GM12878 (cell line): ENCODE data around the gene THAP7. TPM values are rescaled to one million over a fixed set of nuclear protein-coding genes. Genes with fewer than 3 reads are reported as not detected.
"Not testable (repeated sequence)": the region's sequence is repeated elsewhere in the genome, so short reads cannot be mapped to it uniquely, and the experiment has no call there.

Experiments
- ATAC-seq: fragments of 200-7000 bp; cut with Tn5 transposase; 3 replicates; pipeline ENCODE4 v1.9.1; 2020; ENCODE audit warnings: mild to moderate bottlenecking, moderate library complexity
- BruUV-seq: library from RNA; stranded (reverse); fragments of 400-500 nt; replicated peaks from 2 replicates; lab custom pipeline; 2021; lab: Mats Ljungman, UMichigan
- CTCF ChIA-PET: fragments of 300-600 bp; sonication (Branson Sonifier 250); formaldehyde crosslinking; extraction: SDS; loops from one replicate; lab custom pipeline; 2021; ENCODE audit warnings: inconsistent platforms; lab: Yijun Ruan, JAX
- POLR2A ChIA-PET: fragments of 350-600 bp; formaldehyde crosslinking; extraction: SDS; loops from one replicate; lab custom pipeline; 2021; ENCODE audit warnings: inconsistent platforms; lab: Charles Lee
- RAD21 ChIA-PET: fragments of 300-600 bp; sonication (Branson Sonifier 250); formaldehyde crosslinking; loops from one replicate; lab custom pipeline; 2023; ENCODE audit warnings: antibody characterized with exemption; ENCODE audit not compliant: unreplicated experiment; lab: Charles Lee
- SMC1A ChIA-PET: fragments of 300-600 bp; sonication (Branson Sonifier 250); formaldehyde crosslinking; loops from one replicate; lab custom pipeline; 2023; ENCODE audit not compliant: unreplicated experiment, uncharacterized antibody; lab: Charles Lee
- DNase-seq: peaks from one replicate; pipeline ENCODE4 v3.0.0-alpha.2; 2011; ENCODE audit warnings: low read depth, low spot score
- FAIRE-seq: peaks from 3 replicates; lab custom pipeline; 2011; peaks lifted over from hg19 to GRCh38; lab: Jason Lieb, UNC
- H2AFZ ChIP-seq: 2 replicates; pipeline ENCODE4 v1.6.0; 2011; ENCODE audit warnings: low read depth, low read length, control low read depth; ENCODE audit not compliant: control insufficient read depth
- H3K27ac ChIP-seq: 2 replicates; pipeline ENCODE4 v1.5.1; 2011; ENCODE audit warnings: control low read depth; ENCODE audit not compliant: control insufficient read depth, insufficient read depth
- H3K27me3 ChIP-seq, 2 experiments: replicated peaks in 1 of 2; 2 replicates each; pipeline versions ENCODE4 v1.6.0 to v1.6.1; 2011; ENCODE audit warnings: low read length in 1 of 2; ENCODE audit not compliant: control insufficient read depth in 2 of 2, insufficient read depth in 2 of 2
- H3K36me3 ChIP-seq, 2 experiments: 2 replicates each; pipeline ENCODE4 v1.5.1; 2011; ENCODE audit warnings: low read length in 1 of 2; ENCODE audit not compliant: control insufficient read depth in 2 of 2, insufficient read depth in 2 of 2
- H3K4me1 ChIP-seq: 2 replicates; pipeline ENCODE4 v1.6.1; 2011; ENCODE audit warnings: mild to moderate bottlenecking, low read length, moderate library complexity, mixed read lengths; ENCODE audit not compliant: control insufficient read depth, insufficient read depth
- H3K4me2 ChIP-seq: 2 replicates; pipeline ENCODE4 v1.6.0; 2011; ENCODE audit warnings: control low read depth; ENCODE audit not compliant: control insufficient read depth, insufficient read depth
- H3K4me3 ChIP-seq: fragments of 200-600 bp; sonication (generic); 2 replicates; pipeline ENCODE4 v1.5.1; 2016
- H3K79me2 ChIP-seq: 2 replicates; pipeline ENCODE4 v1.6.0; 2011; ENCODE audit warnings: low read length; ENCODE audit not compliant: control insufficient read depth, insufficient read depth
- H3K9ac ChIP-seq: 2 replicates; pipeline ENCODE4 v1.8.0; 2011; ENCODE audit warnings: low read length, control low read depth, mixed read lengths; ENCODE audit not compliant: control insufficient read depth, insufficient read depth
- H3K9me3 ChIP-seq: replicated peaks from 3 replicates; pipeline ENCODE4 v1.5.1; 2011; ENCODE audit warnings: mild to moderate bottlenecking, low read length; ENCODE audit not compliant: control insufficient read depth, insufficient read depth
- H4K20me1 ChIP-seq: 2 replicates; pipeline ENCODE4 v1.6.0; 2011; ENCODE audit not compliant: control insufficient read depth, insufficient read depth
- CEBPB ChIP-seq, 2 experiments: fragments of 150-350 bp in 1 of 2; IDR thresholded peaks; 2 replicates each; pipeline ENCODE4 v1.6.1; 2012 to 2014; ENCODE audit warnings: low read depth in 2 of 2, low read length in 2 of 2, borderline replicate concordance in 1 of 2, inconsistent platforms in 1 of 2
- CHD2 ChIP-seq: IDR thresholded peaks from 2 replicates; pipeline ENCODE4 v1.6.1; 2011; ENCODE audit warnings: low read depth, low read length, improper control_type of control experiment, borderline replicate concordance
- FOS ChIP-seq: IDR thresholded peaks from 3 replicates; pipeline ENCODE4 v1.6.1; 2011; ENCODE audit warnings: borderline replicate concordance; ENCODE audit not compliant: insufficient read length; ENCODE audit errors: extremely low read depth
- HCFC1 ChIP-seq: fragments of 150-350 bp; IDR thresholded peaks from 2 replicates; pipeline ENCODE4 v1.6.1; 2014; ENCODE audit warnings: low read length
- IRF4 ChIP-seq: IDR thresholded peaks from 2 replicates; pipeline ENCODE4 v1.6.1; 2011; ENCODE audit warnings: low read depth, low read length
- MXI1 ChIP-seq: fragments of 150-350 bp; IDR thresholded peaks from 2 replicates; pipeline ENCODE4 v1.6.1; 2011; ENCODE audit warnings: low read depth, mild to moderate bottlenecking, inconsistent platforms, low read length, improper control_type of control experiment
- RCOR1 ChIP-seq: conservative IDR thresholded peaks from 2 replicates; pipeline ENCODE4 v1.6.1; 2012; ENCODE audit warnings: low read depth, low read length, improper control_type of control experiment
- REST ChIP-seq: IDR thresholded peaks from 2 replicates; pipeline ENCODE4 v1.6.1; 2012; ENCODE audit warnings: mild to moderate bottlenecking, low read depth, low read length
- ZBED1 ChIP-seq: IDR thresholded peaks from 2 replicates; pipeline ENCODE4 v1.6.1; 2016; ENCODE audit warnings: borderline replicate concordance
- WGBS: methylation state at CpG from one replicate; pipeline ENCODE4 v1.1.6; 2016; ENCODE audit warnings: low lambda C conversion rate; ENCODE audit not compliant: insufficient replicate concordance, insufficient coverage; ENCODE audit errors: missing lambda C conversion rate; 5-methylcytosine and 5-hydroxymethylcytosine counted together
- in situ Hi-C: fragments of 300-500 bp; cut with MboI; formaldehyde crosslinking; loops from 9 replicates; pipeline ENCODE4 v1.14.3; 2018; ENCODE audit warnings: mixed read lengths
- intact Hi-C: fragments of 100-400 bp; cut with micrococcal nuclease; formaldehyde crosslinking; loops from one replicate; pipeline ENCODE4 v1.14.2; 2022; ENCODE audit not compliant: unreplicated experiment
- polyA plus RNA-seq, 11 experiments: library from polyadenylated mRNA; depleted of rRNA in 4 of 11; unstranded in 6 of 11; stranded (reverse) in 5 of 11; fragments of >200 nt; fragmentation: Nextera tagmentation in 4 of 11; fragmentation: Illumina TruSeq in 1 of 11; extraction: Ambion mirVana in 4 of 11; extraction: Trizol in 1 of 11; gene quantifications; 1 replicate in 1 of 11; 2 replicates in 10 of 11; pipeline versions ENCODE4 v1.2.1 to v1.2.3, GENCODE V29; 2011 to 2016; ENCODE audit warnings: inconsistent platforms in 2 of 11, missing spikeins in 2 of 11, low read depth in 1 of 11
- total RNA-seq, 4 experiments: library from RNA; depleted of rRNA in 3 of 4; stranded (reverse); fragments of >200 nt in 3 of 4; fragmentation: Illumina TruSeq in 1 of 4; extraction: Trizol in 1 of 4; gene quantifications; 2 replicates each; pipeline versions ENCODE4 v1.2.1 to v1.2.3, GENCODE V29; 2013 to 2021

THAP7 gene
- total and polyA plus RNA-seq, 10 of the 15 experiments (the other 5 are each of a cell fraction or from before 2014, with no cell fraction given) = 0.66 to 58.3 (median 26.3) TPM

GRCh38 chr22:21009638-21010425, 7.9 kb upstream of the THAP7 start:
- Histone ChIP-seq H3K36me3 (no peaks in the 10 kb centered on the region), H3K4me1 (peaks cover 5% of the 10 kb centered on the region), H3K27me3 (no peaks in the 10 kb centered on the region; a peak in 1 of 4 replicates), H2AFZ (no peak overlapping the region), H4K20me1 (no peaks in the 10 kb centered on the region), H3K4me2 (no peak overlapping the region), H3K27ac (no peak overlapping the region), H3K79me2 (no peaks in the 10 kb centered on the region), H3K9ac (no peak overlapping the region), H3K9me3 (no peaks in the 10 kb centered on the region), H3K4me3 (no peak overlapping the region)
- POLR2A ChIA-PET = interaction anchor here (0.6 kb wide), 1 partner anchor 186 kb away, joined by 3 read pairs; no protein-coding TSS in a partner anchor
- TF ChIP-seq REST (peak; percentile 95), CHD2 (no peak), RCOR1 (0 out of 2 replicates have a peak, but pooled peaks have one; percentile 54), ZBED1 (no peak), CEBPB (IDR thresholded peaks at IDR 0.05; ENCODE audit: borderline replicate concordance in 1 of 2, low read depth in 2 of 2, low read length in 2 of 2) (no peak), MXI1 (peak; percentile 53; the same call in 1 of the 2 replicates), IRF4 (no peak), HCFC1 (no peak), FOS (no peak)
- WGBS = 43% methylated on average over 10 of the region's 10 CpGs
- FAIRE-seq = no peak
- BruUV-seq = no TSS peak
- peak; percentile 66 for ATAC-seq
- RAD21 ChIA-PET = no interaction called here
- CTCF ChIA-PET = interaction anchor here (0.6 kb wide), 1 partner anchor 10 kb away, joined by 3 read pairs; no protein-coding TSS in a partner anchor
- no peak for DNase-seq
- SMC1A ChIA-PET = no interaction called here
- in situ Hi-C loops = no loop called here
- intact Hi-C loops = no loop called here

GRCh38 chr22:21009208-21009607, 7.3 kb upstream of the THAP7 start:
- 67% methylated on average over 13 of the region's 13 CpGs for WGBS
- H3K4me1 ChIP-seq, H3K36me3 ChIP-seq, H3K9ac ChIP-seq, RAD21 ChIA-PET, intact Hi-C loops, H3K27ac ChIP-seq, H3K79me2 ChIP-seq, FAIRE-seq, in situ Hi-C loops, SMC1A ChIA-PET, POLR2A ChIA-PET, H4K20me1 ChIP-seq, H3K4me2 ChIP-seq, DNase-seq, H3K9me3 ChIP-seq, BruUV-seq, H3K27me3 ChIP-seq, H3K4me3 ChIP-seq, ATAC-seq, H2AFZ ChIP-seq: not testable (repeated sequence)
- CTCF ChIA-PET = interaction anchor here (0.6 kb wide), 1 partner anchor 10 kb away, joined by 3 read pairs; no protein-coding TSS in a partner anchor
